ENCODE results near the gene CYP46A1. TPM values are rescaled to one million over a fixed set of nuclear protein-coding genes. Genes with fewer than 3 reads are reported as not detected.
A peak's percentile ranks its signal among the peaks of the same experiment; 100 is the strongest.
"Not testable (repeated sequence)": the region's sequence is repeated elsewhere in the genome, so short reads cannot be mapped to it uniquely, and the experiment has no call there.

The CYP46A1 gene
- total RNA-seq, result under 1 TPM; 0.09 to 0.45 TPM
- long read RNA-seq, result 0 reads

- ATAC-seq (peak; percentile 96), DNase-seq (peak; percentile 100)
- intact Hi-C loops (cut with DNase I, micrococcal nuclease), result no loop called here
Observed at GRCh38 chr14:99683619-99684409, at the start of gene CYP46A1. TSS of gene CYP46A1 (plus strand) at chr14:99684298. CDS start at chr14:99684418, 120 bp downstream.

GRCh38 chr14:99634443-99634842 lies 49.7 kb upstream of the CYP46A1 start:
- intact Hi-C loops (cut with DNase I, micrococcal nuclease), result no loop called here
- ATAC-seq (no peak), DNase-seq (no peak)

DNA sequence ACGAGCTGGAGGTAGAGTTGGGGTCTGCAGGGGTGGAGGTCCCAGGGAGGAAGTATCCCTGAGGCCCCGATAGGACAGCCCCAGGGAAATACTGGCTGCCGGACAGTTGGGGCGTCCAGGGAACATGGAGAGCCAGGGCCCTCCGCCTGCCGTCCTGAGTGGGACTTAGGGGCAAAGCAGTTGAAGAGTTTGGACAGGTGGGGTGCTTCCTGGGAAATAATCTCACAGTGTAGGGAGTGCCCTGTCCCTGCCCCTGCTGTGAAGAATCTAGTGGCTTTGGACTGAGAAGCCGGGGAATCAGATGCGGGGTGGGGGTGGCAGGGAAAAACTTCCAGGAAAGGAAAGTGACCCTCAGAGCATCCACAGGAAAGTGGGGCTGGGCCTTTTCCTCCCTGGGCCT lies 49.0 kb upstream of the CYP46A1 start:
- intact Hi-C loops (cut with DNase I, micrococcal nuclease), result no loop called here
- ATAC-seq, result no peak
- DNase-seq, result no peak

- intact Hi-C loops (cut with DNase I, micrococcal nuclease), result no loop called here
- ATAC-seq (no peak), DNase-seq (no peak)
Observed at GRCh38 chr14:99636487-99636886, 47.6 kb upstream of the CYP46A1 start.

- ATAC-seq, result no peak
- no peak for DNase-seq
- intact Hi-C loops (cut with DNase I, micrococcal nuclease), result no loop called here
Observed at GRCh38 chr14:99637624-99638023, 46.5 kb upstream of the CYP46A1 start.

- not testable (repeated sequence) for ATAC-seq
Observed at GRCh38 chr14:99642771-99643170, 41.3 kb upstream of the CYP46A1 start.

DNA sequence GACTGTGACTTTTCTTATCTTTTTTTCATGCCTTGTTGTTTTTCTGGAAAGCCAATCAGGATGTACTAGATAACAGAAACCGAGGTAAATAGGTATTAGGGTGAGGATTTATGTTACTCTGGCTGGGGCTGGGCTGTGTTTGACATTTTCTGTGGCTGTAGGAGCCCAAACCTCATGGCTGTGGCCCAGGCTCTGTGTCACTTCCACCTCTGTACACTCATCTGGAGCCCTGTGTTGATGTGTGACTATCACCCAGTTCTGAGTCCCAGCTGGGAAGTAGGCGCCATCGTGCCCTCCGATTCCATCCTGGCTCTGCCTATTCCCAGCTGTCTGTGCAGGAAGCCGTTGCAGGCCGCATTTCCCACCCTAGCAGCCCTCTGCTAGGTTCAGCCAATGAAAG lies 40.8 kb upstream of the CYP46A1 start:
- no peak for ATAC-seq
- intact Hi-C loops (cut with DNase I, micrococcal nuclease), result no loop called here
- DNase-seq, result no peak

More at GRCh38 chr14:99642771-99643170, 41.3 kb upstream of the CYP46A1 start:
- DNase-seq; intact Hi-C loops (cut with DNase I, micrococcal nuclease): not testable (repeated sequence)

DNA sequence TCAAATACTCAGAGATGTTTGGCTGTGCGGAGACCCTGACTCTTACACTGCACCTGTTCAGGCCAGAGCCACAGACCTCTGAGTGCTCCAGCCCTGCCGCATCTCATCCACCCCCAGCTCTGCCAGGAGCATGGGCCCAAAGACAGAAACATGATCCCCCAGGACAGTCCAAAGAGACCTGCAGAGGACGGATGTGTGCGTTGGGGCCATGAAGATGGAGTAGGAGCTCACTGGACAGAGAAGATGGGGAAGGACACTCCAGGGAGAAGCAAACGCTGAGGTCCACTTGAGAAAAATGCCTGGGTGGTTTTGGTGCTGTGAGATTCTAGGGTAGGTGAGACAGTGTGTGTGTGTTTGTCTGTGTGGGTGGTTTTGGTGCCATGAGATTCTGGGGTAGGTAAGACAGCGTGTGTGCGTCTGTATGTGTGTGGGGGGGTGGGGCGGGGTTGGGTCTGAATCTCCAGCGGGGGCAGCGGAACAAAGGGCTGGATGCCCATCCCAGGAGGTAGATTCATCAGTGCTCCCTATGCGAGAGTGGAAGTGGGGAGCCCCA lies 40.0 kb upstream of the CYP46A1 start:
- no peak for ATAC-seq
- DNase-seq, result no peak
- intact Hi-C loops (cut with DNase I, micrococcal nuclease), result no loop called here

DNA sequence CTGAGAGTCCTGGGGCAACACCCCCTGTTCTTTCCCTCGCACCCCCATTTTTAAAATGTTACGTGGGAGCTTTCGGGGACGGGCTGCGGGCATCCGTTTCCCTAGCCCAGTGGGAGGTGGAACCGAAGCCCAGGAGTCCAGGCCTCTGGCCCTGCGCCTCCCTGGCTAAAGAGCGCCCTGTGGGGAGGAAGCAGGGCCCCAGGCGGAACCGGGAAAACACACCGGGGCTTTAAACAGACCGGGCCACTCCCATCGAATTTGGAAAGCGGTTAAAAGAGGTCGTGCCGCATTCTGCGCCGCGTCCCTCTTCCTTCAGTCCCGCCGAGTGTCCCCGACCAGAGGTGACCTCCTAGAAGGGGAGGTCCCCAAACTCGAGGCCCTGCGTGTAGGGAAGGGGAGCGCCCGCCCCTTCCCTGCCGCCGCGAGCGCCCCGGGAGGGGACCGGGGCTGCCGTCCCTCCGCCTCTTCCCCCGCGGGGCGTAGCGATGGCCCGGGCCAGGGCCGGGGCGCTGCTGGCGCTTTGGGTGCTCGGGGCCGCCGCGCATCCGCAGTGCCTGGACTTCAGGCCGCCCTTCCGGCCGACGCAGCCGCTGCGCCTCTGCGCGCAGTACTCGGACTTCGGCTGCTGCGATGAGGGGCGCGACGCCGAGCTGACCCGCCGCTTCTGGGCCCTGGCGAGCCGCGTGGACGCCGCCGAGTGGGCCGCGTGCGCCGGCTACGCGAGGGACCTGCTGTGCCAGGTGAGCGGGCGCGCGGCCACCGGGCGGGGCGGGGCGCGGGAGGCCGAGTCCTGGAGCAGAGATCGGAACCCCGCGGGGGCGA lies 39.2 kb upstream of the CYP46A1 start, which contains the start of gene HHIPL1:
Gene HHIPL1, plus strand, starts transcription at position 407 of the 822 bp plus-strand sequence. Its CDS starts 79 bp downstream, at position 486.
- ATAC-seq (peak; percentile 37), DNase-seq (no peak)
- intact Hi-C loops (cut with DNase I, micrococcal nuclease), result no loop called here

GRCh38 chr14:99645545-99646505 lies 38.3 kb upstream of the CYP46A1 start:
- no peak for ATAC-seq
- intact Hi-C loops (cut with DNase I, micrococcal nuclease), result no loop called here
- no peak for DNase-seq

DNA sequence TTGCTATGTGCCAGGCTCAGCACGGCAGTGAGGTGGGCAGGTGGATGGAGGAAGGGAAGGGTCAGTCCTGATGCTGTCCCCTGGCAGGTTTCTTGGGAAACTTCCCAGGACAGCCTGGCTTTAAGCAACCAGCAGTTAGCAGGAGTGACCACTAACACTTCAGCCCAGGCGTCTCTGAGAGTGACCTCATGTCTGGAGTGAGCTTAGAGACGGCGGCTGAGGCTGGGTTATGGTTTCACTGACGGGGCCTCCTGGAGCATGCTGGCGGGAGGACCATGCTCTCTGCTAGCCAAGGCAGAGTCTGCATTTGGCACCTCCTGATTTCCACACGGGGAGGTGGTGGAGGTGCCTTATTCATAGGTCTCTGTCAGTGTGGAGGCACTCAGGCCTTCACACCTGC lies 36.7 kb upstream of the CYP46A1 start:
- DNase-seq, result no peak
- intact Hi-C loops (cut with DNase I, micrococcal nuclease), result no loop called here
- ATAC-seq, result no peak

DNA sequence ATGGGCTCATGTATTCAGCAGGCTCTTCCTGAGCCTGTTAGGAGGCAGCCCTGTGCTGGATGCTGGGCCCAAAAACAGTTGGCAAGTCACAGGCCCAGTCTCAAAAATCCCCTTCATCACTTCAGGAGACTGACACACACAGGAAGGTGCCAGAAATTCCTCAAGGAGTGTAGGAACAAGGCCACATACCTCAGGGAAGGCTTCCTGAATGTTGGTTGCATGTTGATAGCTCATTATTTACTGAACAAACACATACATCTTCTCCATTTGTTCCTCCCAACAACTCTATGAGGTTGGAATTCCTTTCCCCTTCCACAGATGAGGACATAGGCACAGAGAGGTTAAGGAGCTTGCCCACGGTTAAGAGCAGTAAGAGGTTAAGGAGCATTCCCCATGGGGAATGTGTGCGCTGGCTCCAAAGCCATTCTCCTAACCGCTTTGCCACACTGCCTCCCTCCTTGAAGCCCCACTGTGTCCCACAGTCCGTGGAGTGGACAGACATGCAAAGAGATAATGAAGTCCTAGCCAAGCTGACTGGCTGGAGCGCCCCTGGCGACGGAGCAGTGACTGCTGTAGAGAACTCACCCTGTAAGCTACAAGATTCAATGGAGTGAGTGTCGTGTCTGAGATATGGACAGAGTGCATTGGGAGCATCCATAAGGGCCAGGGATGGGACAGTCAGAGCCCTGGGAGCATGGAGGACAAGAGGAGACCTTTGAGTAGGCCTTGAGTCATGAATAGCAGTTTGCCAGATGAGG lies 35.9 kb upstream of the CYP46A1 start:
- intact Hi-C loops (cut with DNase I, micrococcal nuclease), result no loop called here
- DNase-seq, result no peak
- ATAC-seq, result no peak

DNA sequence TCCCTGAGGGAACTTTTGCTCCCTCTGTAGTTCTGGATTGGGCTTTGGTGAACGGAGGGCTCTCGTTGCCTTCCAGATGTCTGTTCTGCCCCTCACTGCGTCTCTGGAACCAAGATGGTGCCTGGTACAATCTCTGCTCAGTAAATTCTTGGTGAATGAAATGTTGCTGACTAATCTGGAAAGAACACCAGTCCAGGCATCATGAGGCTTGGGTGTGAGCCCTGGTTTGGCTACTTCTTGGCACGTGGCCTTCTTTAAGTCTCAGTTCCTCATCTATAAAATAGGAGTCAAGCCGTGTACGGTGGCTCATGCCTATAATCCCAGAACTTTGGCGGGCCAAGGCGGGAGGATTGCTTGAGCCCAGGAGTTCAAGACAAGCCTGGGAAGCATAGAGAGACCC lies 34.9 kb upstream of the CYP46A1 start:
- ATAC-seq (no peak), DNase-seq (no peak)
- intact Hi-C loops (cut with DNase I, micrococcal nuclease), result no loop called here

DNA sequence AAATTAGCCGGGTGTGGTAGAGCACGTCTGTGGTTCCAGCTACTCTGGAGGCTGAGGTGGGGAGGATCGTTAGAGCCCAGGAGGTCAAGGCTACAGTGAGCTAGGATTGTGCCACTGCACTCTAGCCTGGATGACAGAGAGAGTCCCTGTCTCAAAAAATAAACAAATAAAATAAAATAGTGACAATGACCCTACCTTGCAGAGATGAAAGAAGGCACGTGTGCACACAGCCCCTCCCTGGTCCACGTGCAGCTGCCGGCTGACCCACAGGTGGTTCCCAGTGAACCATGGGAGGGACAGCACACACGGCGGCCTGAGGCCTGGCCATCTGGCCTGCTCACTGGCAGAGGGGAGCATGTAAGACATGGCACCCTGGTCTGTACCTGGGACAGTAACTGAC lies 34.5 kb upstream of the CYP46A1 start:
- intact Hi-C loops (cut with DNase I, micrococcal nuclease), result no loop called here
- ATAC-seq (no peak), DNase-seq (no peak)

DNA sequence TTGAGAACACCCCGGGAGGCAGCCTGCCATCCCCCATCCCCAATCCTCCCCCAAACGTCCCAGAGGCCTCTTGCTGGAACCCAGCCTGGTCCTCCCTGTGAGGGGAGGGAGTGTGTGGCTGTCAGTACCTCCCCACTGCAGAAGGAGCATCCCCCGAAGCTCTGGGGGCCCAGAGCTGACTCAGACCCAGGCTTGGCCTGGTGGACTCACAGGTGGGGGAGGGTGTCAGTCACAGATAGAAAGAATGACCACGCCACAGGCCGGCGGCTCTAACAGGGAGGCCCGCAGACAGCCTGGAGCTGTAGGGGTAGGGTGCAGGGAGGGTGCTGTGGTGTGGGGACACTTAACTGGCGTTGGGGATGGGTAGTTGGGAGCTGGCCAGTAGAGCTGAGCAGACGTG lies 33.9 kb upstream of the CYP46A1 start:
- ATAC-seq (no peak), DNase-seq (no peak)
- intact Hi-C loops (cut with DNase I, micrococcal nuclease), result no loop called here

DNA sequence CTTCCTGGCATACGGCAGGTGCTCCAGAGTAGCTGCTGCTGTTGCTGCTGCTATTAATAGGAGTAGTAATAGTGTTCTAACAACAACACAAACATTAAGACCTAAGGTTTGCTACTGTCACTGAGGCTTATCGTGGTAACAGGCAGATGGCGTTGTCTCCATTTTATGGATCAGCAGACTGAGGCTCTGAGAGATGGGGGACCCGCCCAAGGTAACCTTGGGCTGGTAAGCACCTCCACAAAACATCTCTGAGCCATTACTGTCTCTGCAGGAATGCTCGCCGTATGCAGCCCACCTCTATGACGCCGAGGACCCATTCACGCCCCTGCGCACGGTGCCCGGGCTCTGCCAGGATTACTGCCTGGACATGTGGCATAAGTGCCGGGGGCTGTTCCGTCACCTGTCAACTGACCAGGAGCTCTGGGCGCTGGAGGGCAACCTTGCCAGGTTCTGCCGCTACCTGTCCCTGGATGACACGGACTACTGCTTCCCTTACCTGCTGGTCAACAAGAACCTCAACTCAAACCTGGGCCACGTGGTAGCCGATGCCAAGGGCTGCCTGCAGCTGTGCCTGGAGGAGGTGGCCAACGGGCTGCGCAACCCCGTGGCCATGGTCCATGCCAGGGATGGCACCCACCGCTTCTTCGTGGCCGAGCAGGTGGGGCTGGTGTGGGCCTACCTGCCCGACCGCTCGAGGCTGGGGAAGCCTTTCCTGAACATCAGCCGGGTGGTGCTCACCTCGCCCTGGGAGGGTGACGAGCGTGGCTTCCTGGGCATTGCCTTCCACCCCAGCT lies 31.9 kb upstream of the CYP46A1 start:
- ATAC-seq (no peak), DNase-seq (no peak)
- intact Hi-C loops (cut with DNase I, micrococcal nuclease), result no loop called here
